Neural cell (in vitro differentiated cells): ENCODE data around the gene MRPS35. TPM values are rescaled to one million over a fixed set of nuclear protein-coding genes. Genes with fewer than 3 reads are reported as not detected.
"Not testable (repeated sequence)": the region's sequence is repeated elsewhere in the genome, so short reads cannot be mapped to it uniquely, and the experiment has no call there.

Experiments used
- H2AFZ ChIP-seq: fragments of 200-600, 300-800 bp; sonication (generic), shearing (Covaris generic); 2 replicates; pipeline ENCODE4 v1.6.0; 2014; ENCODE audit warnings: low read depth, mild to moderate bottlenecking, antibody characterized with exemption, low read length, moderate library complexity
- H3F3A ChIP-seq: fragments of 200-600 bp; shearing (Covaris generic); 2 replicates; pipeline ENCODE4 v1.6.1; 2016; ENCODE audit warnings: mild to moderate bottlenecking, moderate library complexity, mixed read lengths, antibody characterized with exemption, low read length; ENCODE audit not compliant: insufficient read depth, poor library complexity, severe bottlenecking
- H3K27ac ChIP-seq: fragments of 200-600, 300-800 bp; sonication (generic), shearing (Covaris generic); 2 replicates; pipeline ENCODE4 v1.5.1; 2014; ENCODE audit warnings: mild to moderate bottlenecking, low read length, moderate library complexity
- H3K27me3 ChIP-seq: fragments of 300-800, 200-600 bp; sonication (generic), shearing (Covaris generic); 2 replicates; pipeline ENCODE4 v1.6.0; 2014; ENCODE audit warnings: mild to moderate bottlenecking, low read depth, low read length, moderate library complexity; ENCODE audit not compliant: insufficient read depth
- H3K36me3 ChIP-seq: fragments of 300-800, 200-600 bp; sonication (generic), shearing (Covaris generic); 2 replicates; pipeline ENCODE4 v1.5.1; 2014; ENCODE audit warnings: mild to moderate bottlenecking, antibody characterized with exemption, low read length, moderate library complexity; ENCODE audit not compliant: insufficient read depth
- H3K4me2 ChIP-seq: fragments of 300-800, 200-600 bp; sonication (generic), shearing (Covaris generic); 2 replicates; pipeline ENCODE4 v1.6.0; 2014; ENCODE audit warnings: mild to moderate bottlenecking, low read length
- H3K4me3 ChIP-seq: fragments of 300-800, 200-600 bp; sonication (generic), shearing (Covaris generic); 2 replicates; pipeline ENCODE4 v1.5.1; 2014; ENCODE audit warnings: mild to moderate bottlenecking, low read length, moderate library complexity
- H3K79me2 ChIP-seq: fragments of 200-600 bp; shearing (Covaris generic); replicated peaks from 2 replicates; pipeline ENCODE4 v1.6.0; 2014; ENCODE audit warnings: mild to moderate bottlenecking, low read length, moderate library complexity; ENCODE audit not compliant: insufficient read depth
- H3K9ac ChIP-seq: fragments of 300-800, 200-600 bp; sonication (generic), shearing (Covaris generic); 2 replicates; pipeline ENCODE4 v1.6.1; 2016; ENCODE audit warnings: mild to moderate bottlenecking, low read length, mixed read lengths
- H3K9me2 ChIP-seq: fragments of 200-600 bp; shearing (Covaris generic); 2 replicates; pipeline ENCODE4 v1.6.1; 2016; ENCODE audit warnings: mild to moderate bottlenecking, low read length, mixed read lengths; ENCODE audit not compliant: insufficient read depth
- H3K9me3 ChIP-seq: fragments of 200-600, 300-800 bp; sonication (generic), shearing (Covaris generic); 2 replicates; pipeline ENCODE4 v1.6.1; 2016; ENCODE audit warnings: mild to moderate bottlenecking, mixed run types, low read length, moderate library complexity, mixed read lengths
- H4K20me1 ChIP-seq: fragments of 200-600 bp; shearing (Covaris generic); 2 replicates; pipeline ENCODE4 v1.6.1; 2016; ENCODE audit warnings: mild to moderate bottlenecking, mixed run types; ENCODE audit not compliant: insufficient read depth
- CTCF ChIP-seq: fragments of 450-650 bp; IDR thresholded peaks from 2 replicates; pipeline ENCODE4 v1.5.1; 2014; ENCODE audit warnings: antibody characterized with exemption, mild to moderate bottlenecking, moderate library complexity; ENCODE audit not compliant: poor library complexity, severe bottlenecking
- EP300 ChIP-seq: fragments of 450-650 bp; conservative IDR thresholded peaks from 2 replicates; pipeline ENCODE4 v1.6.1; 2014; ENCODE audit warnings: antibody characterized with exemption, mild to moderate bottlenecking, moderate library complexity; ENCODE audit not compliant: poor library complexity, severe bottlenecking
- EZH2 ChIP-seq: fragments of 200-600, 300-800 bp; shearing (Covaris generic), sonication (generic); IDR thresholded peaks from 2 replicates; pipeline ENCODE4 v1.6.1; 2014; ENCODE audit warnings: antibody characterized with exemption, low read length, borderline replicate concordance, mild to moderate bottlenecking; ENCODE audit not compliant: insufficient read depth, poor library complexity, severe bottlenecking
- MXI1 ChIP-seq: fragments of 450-650 bp; conservative IDR thresholded peaks from 2 replicates; pipeline ENCODE4 v1.6.1; 2014; ENCODE audit warnings: antibody characterized with exemption, mild to moderate bottlenecking; ENCODE audit not compliant: poor library complexity, severe bottlenecking
- POLR2AphosphoS5 ChIP-seq: IDR thresholded peaks from 2 replicates; pipeline ENCODE4 v1.6.1; 2012
- RAD21 ChIP-seq: fragments of 450-650 bp; conservative IDR thresholded peaks from 2 replicates; pipeline ENCODE4 v1.6.1; 2014; ENCODE audit warnings: antibody characterized with exemption, mild to moderate bottlenecking, moderate library complexity
- REST ChIP-seq: IDR thresholded peaks from 2 replicates; pipeline ENCODE4 v1.6.1; 2012; ENCODE audit warnings: borderline replicate concordance
- SMC3 ChIP-seq: fragments of 450-650 bp; conservative IDR thresholded peaks from 2 replicates; pipeline ENCODE4 v1.6.1; 2014; ENCODE audit warnings: antibody characterized with exemption, mild to moderate bottlenecking, moderate library complexity; ENCODE audit not compliant: poor library complexity
- TAF1 ChIP-seq: IDR thresholded peaks from 2 replicates; pipeline ENCODE4 v1.6.1; 2012; ENCODE audit warnings: low read depth
- polyA plus RNA-seq: library from polyadenylated mRNA; depleted of rRNA; stranded (reverse); fragments of >200 nt; gene quantifications from 2 replicates; pipeline ENCODE4 v1.2.3, GENCODE V29; 2014

Gene MRPS35
- polyA plus RNA-seq, 1 donor from 2014 or later, result 105 TPM

- Histone ChIP-seq H2AFZ (no peak overlapping the region), H4K20me1 (no peaks in the 10 kb centered on the region), H3K36me3 (peaks cover 6% of the 10 kb centered on the region), H3K27me3 (no peaks in the 10 kb centered on the region), H3K9me2 (no peaks in the 10 kb centered on the region), H3K4me2 (no peak overlapping the region), H3K79me2 (no peaks in the 10 kb centered on the region), H3K27ac (no peak overlapping the region), H3K9me3 (no peaks in the 10 kb centered on the region), H3K9ac (no peak overlapping the region), H3F3A (no peaks in the 10 kb centered on the region), H3K4me3 (no peak overlapping the region)
- TF ChIP-seq CTCF (no peak), EP300 (no peak), POLR2AphosphoS5 (no peak)
These were observed 23.2 kb downstream of the MRPS35 start for GRCh38 chr12:27733791-27734190.

- H3K9me3 ChIP-seq, H3K4me3 ChIP-seq, H3F3A ChIP-seq, H3K36me3 ChIP-seq, H3K27ac ChIP-seq, H3K4me2 ChIP-seq, H4K20me1 ChIP-seq, H3K79me2 ChIP-seq, H3K9me2 ChIP-seq, H3K27me3 ChIP-seq, H3K9ac ChIP-seq, H2AFZ ChIP-seq: not testable (repeated sequence)
These were observed 23.7 kb downstream of the MRPS35 start for GRCh38 chr12:27734321-27734720.

- Histone ChIP-seq H3K27ac (no peak overlapping the region), H3K4me3 (no peak overlapping the region), H3K27me3 (no peaks in the 10 kb centered on the region), H3K9me3 (no peaks in the 10 kb centered on the region), H3K36me3 (no peaks in the 10 kb centered on the region), H2AFZ (no peak overlapping the region), H4K20me1 (no peaks in the 10 kb centered on the region), H3K9ac (no peak overlapping the region), H3K9me2 (no peaks in the 10 kb centered on the region), H3K4me2 (no peak overlapping the region), H3F3A (no peaks in the 10 kb centered on the region), H3K79me2 (no peaks in the 10 kb centered on the region)
- TF ChIP-seq EP300 (no peak), TAF1 (no peak), EZH2 (no peak), SMC3 (no peak), REST (no peak), POLR2AphosphoS5 (no peak), MXI1 (no peak), RAD21 (no peak), CTCF (no peak)
These were observed 33.0 kb downstream of the MRPS35 start for GRCh38 chr12:27743601-27744000.

GRCh38 chr12:27745734-27746133 is 35.1 kb downstream of the MRPS35 start:
- H3F3A ChIP-seq, H3K27me3 ChIP-seq, H2AFZ ChIP-seq, H3K4me3 ChIP-seq, H3K27ac ChIP-seq, H4K20me1 ChIP-seq, H3K9me3 ChIP-seq, H3K36me3 ChIP-seq, H3K9ac ChIP-seq, H3K4me2 ChIP-seq, H3K9me2 ChIP-seq, H3K79me2 ChIP-seq: not testable (repeated sequence)
